Measurements from ENCODE around the gene GSE1.

GRCh38 chr16:85643631-85644030, 30.5 kb downstream of the GSE1 start:
- no peak for TF ChIP-seq CTCF (conservative IDR thresholded peaks at IDR 0.05; ENCODE audit: low read depth, low read length)
- no peak for TF ChIP-seq EZH2 (IDR thresholded peaks at IDR 0.05; ENCODE audit: low read length, unreplicated experiment)
- TF ChIP-seq EZH2phosphoT487 (IDR thresholded peaks at IDR 0.05; ENCODE audit: borderline replicate concordance, low read length): no peak

Measured in PC-3 (cell line).